ENCODE data around the gene NEMF. TPM values are rescaled to one million over a fixed set of nuclear protein-coding genes. Genes with fewer than 3 reads are reported as not detected.

The NEMF gene
- total RNA-seq, 1 experiment from 2014 or later = 62.7 TPM

- H3K27me3 ChIP-seq (replicated peaks; ENCODE audit: control insufficient read depth, insufficient read depth, low read length) = no peaks in the 10 kb centered on the region
- H3K4me1 ChIP-seq = peaks cover 7% of the 10 kb centered on the region
- TF ChIP-seq CTCF (IDR thresholded peaks at IDR 0.05; ENCODE audit: insufficient read depth in 1 of 2, low read depth in 1 of 2, low read length in 1 of 2, severe bottlenecking in 1 of 2, unreplicated experiment in 1 of 2) = no peak
- ChIA-PET CTCF (interaction anchor here (0.6 to 4.1 kb wide), 8 partner anchors 11 to 242 kb away, joined by 3 to 64 read pairs (median 6); partner anchors contain the start of gene NEMF), POLR2A (interaction anchor here (0.5 to 2.0 kb wide), 7 partner anchors 9 to 253 kb away, joined by 3 to 10 read pairs (median 5); partner anchors contain the start of gene VCPKMT)
- intact Hi-C loops (cut with micrococcal nuclease; ENCODE audit: unreplicated experiment) = loop anchor here (2.0 to 5.0 kb wide), 2 partner anchors 29 to 449 kb away; partner anchors contain the start of genes ARF6, DMAC2L and L2HGDH
- BruUV-seq (replicated peaks) = no TSS peak
- H3K4me3 Mint-ChIP-seq (ENCODE audit: unreplicated experiment) = no peak overlapping the region
- peak overlapping the region; percentile 79 for H3K4me3 ChIP-seq (ENCODE audit: low read depth, low read length)
- DNase-seq = no peak
- H3K9me3 ChIP-seq = no peaks in the 10 kb centered on the region
- H3K9me3 Mint-ChIP-seq (ENCODE audit: unreplicated experiment) = no peaks in the 10 kb centered on the region
- peaks cover 3% of the 10 kb centered on the region for H3K27me3 Mint-ChIP-seq (ENCODE audit: insufficient read depth, unreplicated experiment)
- H3K36me3 Mint-ChIP-seq (ENCODE audit: insufficient read depth, unreplicated experiment) = peaks cover 22% of the 10 kb centered on the region
- H3K27ac Mint-ChIP-seq (ENCODE audit: unreplicated experiment) = no peak overlapping the region
- no peaks in the 10 kb centered on the region for H3K36me3 ChIP-seq (ENCODE audit: control insufficient read depth, insufficient read depth, low read length)
- peaks cover 17% of the 10 kb centered on the region for H3K4me1 Mint-ChIP-seq (ENCODE audit: low read depth, unreplicated experiment)
These were observed 11.1 kb upstream of the NEMF start for GRCh38 chr14:49863487-49864281.

- ChIA-PET CTCF (interaction anchor here (0.8 to 4.1 kb wide), 19 partner anchors 9 to 250 kb away, joined by 3 to 64 read pairs (median 4); partner anchors contain the start of gene NEMF), POLR2A (interaction anchor here (0.5 to 2.7 kb wide), 14 partner anchors 9 to 254 kb away, joined by 3 to 19 read pairs (median 6); partner anchors contain the start of genes ARF6, NEMF and VCPKMT)
- Histone ChIP-seq H3K4me3 (ENCODE audit: low read depth, low read length) (peak overlapping the region; percentile 69), H3K36me3 (ENCODE audit: control insufficient read depth, insufficient read depth, low read length) (no peaks in the 10 kb centered on the region), H3K4me1 (peaks cover 5% of the 10 kb centered on the region; the same call in 1 of the 2 replicates), H3K9me3 (no peaks in the 10 kb centered on the region), H3K27me3 (replicated peaks; ENCODE audit: control insufficient read depth, insufficient read depth, low read length) (no peaks in the 10 kb centered on the region)
- DNase-seq = peak; percentile 77 to 84
- peaks cover 3% of the 10 kb centered on the region for H3K27me3 Mint-ChIP-seq (ENCODE audit: insufficient read depth, unreplicated experiment)
- H3K4me3 Mint-ChIP-seq (ENCODE audit: unreplicated experiment) = no peak overlapping the region
- peak; percentile 100 for TF ChIP-seq CTCF (IDR thresholded peaks at IDR 0.05; ENCODE audit: insufficient read depth in 1 of 2, low read depth in 1 of 2, low read length in 1 of 2, severe bottlenecking in 1 of 2, unreplicated experiment in 1 of 2)
- no peak overlapping the region for H3K27ac Mint-ChIP-seq (ENCODE audit: unreplicated experiment)
- H3K4me1 Mint-ChIP-seq (ENCODE audit: low read depth, unreplicated experiment) = peaks cover 11% of the 10 kb centered on the region
- intact Hi-C loops (cut with micrococcal nuclease; ENCODE audit: unreplicated experiment) = loop anchor here (1.0 to 5.0 kb wide), 4 partner anchors 9 to 450 kb away; partner anchors contain the start of genes ARF6, DMAC2L and L2HGDH
- peaks cover 22% of the 10 kb centered on the region for H3K36me3 Mint-ChIP-seq (ENCODE audit: insufficient read depth, unreplicated experiment)
- BruUV-seq (replicated peaks) = no TSS peak
- no peaks in the 10 kb centered on the region for H3K9me3 Mint-ChIP-seq (ENCODE audit: unreplicated experiment)
These were observed 9.6 kb upstream of the NEMF start for GRCh38 chr14:49862089-49862673.

GRCh38 chr14:49861699-49862088 lies 9.1 kb upstream of the NEMF start:
- no TSS peak for BruUV-seq (replicated peaks)
- H3K9me3 Mint-ChIP-seq (ENCODE audit: unreplicated experiment) = no peaks in the 10 kb centered on the region
- ChIA-PET CTCF (interaction anchor here (0.8 to 4.1 kb wide), 12 partner anchors 9 to 208 kb away, joined by 3 to 64 read pairs (median 6); partner anchors contain the start of gene NEMF), POLR2A (interaction anchor here (0.9 to 2.7 kb wide), 3 partner anchors 9 to 227 kb away, joined by 3 to 19 read pairs (median 8); partner anchors contain the start of gene NEMF)
- peak; percentile 66 to 74 for DNase-seq
- peaks cover 22% of the 10 kb centered on the region for H3K36me3 Mint-ChIP-seq (ENCODE audit: insufficient read depth, unreplicated experiment)
- no peak for TF ChIP-seq CTCF (IDR thresholded peaks at IDR 0.05; ENCODE audit: insufficient read depth in 1 of 2, low read depth in 1 of 2, low read length in 1 of 2, severe bottlenecking in 1 of 2, unreplicated experiment in 1 of 2)
- H3K27me3 Mint-ChIP-seq (ENCODE audit: insufficient read depth, unreplicated experiment) = peaks cover 3% of the 10 kb centered on the region
- Histone ChIP-seq H3K4me3 (ENCODE audit: low read depth, low read length) (peak overlapping the region; percentile 69), H3K4me1 (peaks cover 5% of the 10 kb centered on the region; the same call in 1 of the 2 replicates), H3K36me3 (ENCODE audit: control insufficient read depth, insufficient read depth, low read length) (no peaks in the 10 kb centered on the region), H3K9me3 (no peaks in the 10 kb centered on the region), H3K27me3 (replicated peaks; ENCODE audit: control insufficient read depth, insufficient read depth, low read length) (no peaks in the 10 kb centered on the region)
- no peak overlapping the region for H3K27ac Mint-ChIP-seq (ENCODE audit: unreplicated experiment)
- intact Hi-C loops (cut with micrococcal nuclease; ENCODE audit: unreplicated experiment) = loop anchor here (1.0 to 5.0 kb wide), 4 partner anchors 8 to 451 kb away; partner anchors contain the start of genes ARF6, DMAC2L and L2HGDH
- H3K4me3 Mint-ChIP-seq (ENCODE audit: unreplicated experiment) = no peak overlapping the region
- peaks cover 11% of the 10 kb centered on the region for H3K4me1 Mint-ChIP-seq (ENCODE audit: low read depth, unreplicated experiment)
